C4-2B (cell line): ENCODE data around the gene MLYCD.

Experiments
- CTCF ChIP-seq: fragments of 450-650 bp; conservative IDR thresholded peaks from 2 replicates; pipeline ENCODE4 v1.5.1; 2017; ENCODE audit warnings: mild to moderate bottlenecking
- ZFX ChIP-seq: fragments of 450-650 bp; IDR thresholded peaks from 2 replicates; pipeline ENCODE4 v1.6.1; 2017

GRCh38 chr16:83915491-83915890, 16.6 kb downstream of the MLYCD start:
- no peak for TF ChIP-seq CTCF
- no peak for TF ChIP-seq ZFX
